BJ (cell line): ENCODE measurements around the gene SDK1. TPM values are rescaled to one million over a fixed set of nuclear protein-coding genes. Genes with fewer than 3 reads are reported as not detected.

Source experiments
- CTCF ChIA-PET: fragments of 350-600 bp; formaldehyde crosslinking; extraction: SDS; loops from one replicate; lab custom pipeline; 2021; ENCODE audit warnings: antibody characterized with exemption, inconsistent platforms; lab: Yijun Ruan, JAX
- POLR2A ChIA-PET: fragments of 300-600 bp; sonication (Branson Sonifier 250); formaldehyde crosslinking; extraction: SDS; loops from one replicate; lab custom pipeline; 2021; ENCODE audit warnings: antibody characterized with exemption; lab: Charles Lee
- DNase-seq: peaks from one replicate; pipeline ENCODE4 v3.0.0-alpha.2; 2011; ENCODE audit warnings: low read depth
- H3K27me3 ChIP-seq: 2 replicates; pipeline ENCODE4 v1.6.0; 2011; ENCODE audit warnings: low read length; ENCODE audit not compliant: control insufficient read depth, insufficient read depth
- H3K36me3 ChIP-seq: 2 replicates; pipeline ENCODE4 v1.5.1; 2011; ENCODE audit warnings: low read length; ENCODE audit not compliant: control insufficient read depth, insufficient read depth
- H3K4me3 ChIP-seq: 2 replicates; pipeline ENCODE4 v1.5.1; 2011; ENCODE audit warnings: low read depth, mild to moderate bottlenecking, control low read depth, low read length
- polyA plus RNA-seq: library from polyadenylated mRNA; depleted of rRNA; stranded (reverse); fragments of >200 nt; gene quantifications from 2 replicates; pipeline ENCODE4 v1.2.3, GENCODE V29; 2011
- TF ChIP-seq, protein P1 (sequence below): IDR thresholded peaks from 2 replicates; pipeline ENCODE4 v1.5.1; 2011; ENCODE audit warnings: low read depth, mild to moderate bottlenecking, control low read depth, inconsistent platforms, low read length, moderate library complexity; ENCODE audit not compliant: insufficient read depth

The SDK1 gene
- polyA plus RNA-seq, 1 experiment, result 0.01 TPM

- Histone ChIP-seq H3K27me3 (no peaks in the 10 kb centered on the region), H3K36me3 (no peaks in the 10 kb centered on the region), H3K4me3 (no peak overlapping the region)
- ChIA-PET CTCF (no interaction called here), POLR2A (no interaction called here)
- TF ChIP-seq, protein P1, sequence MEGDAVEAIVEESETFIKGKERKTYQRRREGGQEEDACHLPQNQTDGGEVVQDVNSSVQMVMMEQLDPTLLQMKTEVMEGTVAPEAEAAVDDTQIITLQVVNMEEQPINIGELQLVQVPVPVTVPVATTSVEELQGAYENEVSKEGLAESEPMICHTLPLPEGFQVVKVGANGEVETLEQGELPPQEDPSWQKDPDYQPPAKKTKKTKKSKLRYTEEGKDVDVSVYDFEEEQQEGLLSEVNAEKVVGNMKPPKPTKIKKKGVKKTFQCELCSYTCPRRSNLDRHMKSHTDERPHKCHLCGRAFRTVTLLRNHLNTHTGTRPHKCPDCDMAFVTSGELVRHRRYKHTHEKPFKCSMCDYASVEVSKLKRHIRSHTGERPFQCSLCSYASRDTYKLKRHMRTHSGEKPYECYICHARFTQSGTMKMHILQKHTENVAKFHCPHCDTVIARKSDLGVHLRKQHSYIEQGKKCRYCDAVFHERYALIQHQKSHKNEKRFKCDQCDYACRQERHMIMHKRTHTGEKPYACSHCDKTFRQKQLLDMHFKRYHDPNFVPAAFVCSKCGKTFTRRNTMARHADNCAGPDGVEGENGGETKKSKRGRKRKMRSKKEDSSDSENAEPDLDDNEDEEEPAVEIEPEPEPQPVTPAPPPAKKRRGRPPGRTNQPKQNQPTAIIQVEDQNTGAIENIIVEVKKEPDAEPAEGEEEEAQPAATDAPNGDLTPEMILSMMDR, result no peak
- DNase-seq, result no peak
Measured at GRCh38 chr7:4078580-4078979, 777.5 kb downstream of the SDK1 start.

GRCh38 chr7:4079366-4079765 is 778.3 kb downstream of the SDK1 start:
- CTCF ChIA-PET, result no interaction called here
- no peak for DNase-seq

DNA sequence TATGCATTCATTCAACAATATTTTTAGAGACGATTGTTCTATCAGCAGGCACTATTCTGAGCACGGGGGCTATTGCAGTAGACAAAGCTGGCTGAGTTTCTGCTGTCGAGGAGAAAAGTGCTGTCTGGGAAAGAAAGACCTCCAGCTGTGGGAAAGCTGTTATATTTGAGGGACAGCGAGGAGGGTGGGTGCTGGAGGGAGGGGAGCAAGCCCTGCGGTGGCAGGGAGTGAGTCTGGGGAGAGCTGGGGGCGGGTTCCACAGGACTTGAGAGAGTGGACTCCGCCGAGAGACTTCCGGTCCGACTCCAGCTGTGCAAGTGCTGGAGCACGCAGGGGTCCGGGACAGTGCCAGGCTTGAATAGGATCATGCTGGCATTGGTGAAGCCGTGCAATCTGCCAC is 778.9 kb downstream of the SDK1 start:
- no peak overlapping the region for H3K4me3 ChIP-seq
- CTCF ChIA-PET, result no interaction called here
- DNase-seq, result no peak
- H3K36me3 ChIP-seq, result no peaks in the 10 kb centered on the region
- POLR2A ChIA-PET, result no interaction called here
- H3K27me3 ChIP-seq, result no peaks in the 10 kb centered on the region
- TF ChIP-seq, protein P1, result no peak

More at GRCh38 chr7:4079366-4079765, 778.3 kb downstream of the SDK1 start:
- TF ChIP-seq, protein P1, result no peak
- Histone ChIP-seq H3K4me3 (no peak overlapping the region), H3K27me3 (no peaks in the 10 kb centered on the region), H3K36me3 (no peaks in the 10 kb centered on the region)
- POLR2A ChIA-PET, result no interaction called here

- CTCF ChIA-PET, result no interaction called here
- TF ChIP-seq, protein P1, result no peak
- Histone ChIP-seq H3K27me3 (no peaks in the 10 kb centered on the region), H3K4me3 (no peak overlapping the region), H3K36me3 (no peaks in the 10 kb centered on the region)
- POLR2A ChIA-PET, result no interaction called here
- no peak for DNase-seq
Measured at GRCh38 chr7:4080954-4081353, 779.9 kb downstream of the SDK1 start.

- H3K36me3 ChIP-seq, result no peaks in the 10 kb centered on the region
- TF ChIP-seq, protein P1, result no peak
Measured at GRCh38 chr7:4083513-4083912, 782.5 kb downstream of the SDK1 start.

More at GRCh38 chr7:4083513-4083912, 782.5 kb downstream of the SDK1 start:
- POLR2A ChIA-PET, result no interaction called here
- Histone ChIP-seq H3K27me3 (no peaks in the 10 kb centered on the region), H3K4me3 (no peak overlapping the region)
- CTCF ChIA-PET, result no interaction called here
- DNase-seq, result no peak
